GM12872 (cell line): ENCODE data around the gene LTBP1.

Source experiments
- TF ChIP-seq, protein P1 (sequence below): IDR thresholded peaks from 3 replicates; pipeline ENCODE4 v1.5.1; 2011; ENCODE audit warnings: low read depth, mild to moderate bottlenecking, low read length, moderate library complexity; ENCODE audit not compliant: insufficient read depth

LTBP1 gene

GRCh38 chr2:33365264-33365970 is 418.7 kb downstream of the LTBP1 start:
- TF ChIP-seq, protein P1, sequence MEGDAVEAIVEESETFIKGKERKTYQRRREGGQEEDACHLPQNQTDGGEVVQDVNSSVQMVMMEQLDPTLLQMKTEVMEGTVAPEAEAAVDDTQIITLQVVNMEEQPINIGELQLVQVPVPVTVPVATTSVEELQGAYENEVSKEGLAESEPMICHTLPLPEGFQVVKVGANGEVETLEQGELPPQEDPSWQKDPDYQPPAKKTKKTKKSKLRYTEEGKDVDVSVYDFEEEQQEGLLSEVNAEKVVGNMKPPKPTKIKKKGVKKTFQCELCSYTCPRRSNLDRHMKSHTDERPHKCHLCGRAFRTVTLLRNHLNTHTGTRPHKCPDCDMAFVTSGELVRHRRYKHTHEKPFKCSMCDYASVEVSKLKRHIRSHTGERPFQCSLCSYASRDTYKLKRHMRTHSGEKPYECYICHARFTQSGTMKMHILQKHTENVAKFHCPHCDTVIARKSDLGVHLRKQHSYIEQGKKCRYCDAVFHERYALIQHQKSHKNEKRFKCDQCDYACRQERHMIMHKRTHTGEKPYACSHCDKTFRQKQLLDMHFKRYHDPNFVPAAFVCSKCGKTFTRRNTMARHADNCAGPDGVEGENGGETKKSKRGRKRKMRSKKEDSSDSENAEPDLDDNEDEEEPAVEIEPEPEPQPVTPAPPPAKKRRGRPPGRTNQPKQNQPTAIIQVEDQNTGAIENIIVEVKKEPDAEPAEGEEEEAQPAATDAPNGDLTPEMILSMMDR = no peak

- TF ChIP-seq, protein P1 = no peak
Measured at GRCh38 chr2:33366473-33366872, 419.7 kb downstream of the LTBP1 start.

GRCh38 chr2:33369191-33369590 is 422.4 kb downstream of the LTBP1 start:
- TF ChIP-seq, protein P1 = no peak

DNA sequence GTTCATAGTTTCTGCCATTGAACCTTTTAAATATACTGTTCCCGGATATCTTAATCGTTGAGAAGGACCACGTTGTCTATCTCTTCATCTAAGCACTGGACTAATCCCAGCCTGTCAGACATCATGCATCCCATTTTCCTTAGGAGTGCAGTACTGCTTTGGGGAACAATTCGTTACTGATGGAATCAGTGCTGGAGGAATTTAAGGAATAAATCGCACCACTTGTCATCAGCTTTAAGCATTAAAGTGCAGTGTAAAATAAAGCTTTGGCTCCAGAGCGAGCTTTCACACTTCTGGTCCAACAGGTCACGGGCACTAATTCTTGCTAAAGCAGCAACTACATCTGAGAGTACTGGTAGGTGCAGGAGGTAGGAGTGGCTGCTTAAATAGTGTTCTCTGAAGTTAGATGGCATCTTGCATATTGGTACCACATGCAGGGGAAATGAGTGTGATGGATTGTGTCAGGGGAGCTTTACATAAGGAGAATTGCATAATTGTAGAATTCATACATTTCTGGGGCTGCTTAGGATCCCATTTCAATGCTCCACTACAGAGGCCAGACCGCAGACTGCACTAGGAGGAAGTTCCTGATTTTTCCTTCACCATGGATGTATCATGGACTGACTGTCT is 424.0 kb downstream of the LTBP1 start:
- TF ChIP-seq, protein P1 = no peak

- TF ChIP-seq, protein P1 = no peak
Measured at GRCh38 chr2:33371304-33372090, 424.7 kb downstream of the LTBP1 start.

- TF ChIP-seq, protein P1 = peak; percentile 74
Measured at GRCh38 chr2:33372940-33373553, 426.3 kb downstream of the LTBP1 start.

GRCh38 chr2:33373986-33374385 is 427.2 kb downstream of the LTBP1 start:
- TF ChIP-seq, protein P1 = no peak
